GM19463 (cell line): ENCODE measurements around the gene APBA2.
"Not testable (repeated sequence)": the region's sequence is repeated elsewhere in the genome, so short reads cannot be mapped to it uniquely, and the experiment has no call there.

Experiments used
- ATAC-seq: cut with Tn5 transposase; IDR thresholded peaks from one replicate; pipeline ENCODE4 v1.9.1; 2021; ENCODE audit warnings: mild to moderate bottlenecking, moderate library complexity; ENCODE audit not compliant: unreplicated experiment

Gene APBA2

DNA sequence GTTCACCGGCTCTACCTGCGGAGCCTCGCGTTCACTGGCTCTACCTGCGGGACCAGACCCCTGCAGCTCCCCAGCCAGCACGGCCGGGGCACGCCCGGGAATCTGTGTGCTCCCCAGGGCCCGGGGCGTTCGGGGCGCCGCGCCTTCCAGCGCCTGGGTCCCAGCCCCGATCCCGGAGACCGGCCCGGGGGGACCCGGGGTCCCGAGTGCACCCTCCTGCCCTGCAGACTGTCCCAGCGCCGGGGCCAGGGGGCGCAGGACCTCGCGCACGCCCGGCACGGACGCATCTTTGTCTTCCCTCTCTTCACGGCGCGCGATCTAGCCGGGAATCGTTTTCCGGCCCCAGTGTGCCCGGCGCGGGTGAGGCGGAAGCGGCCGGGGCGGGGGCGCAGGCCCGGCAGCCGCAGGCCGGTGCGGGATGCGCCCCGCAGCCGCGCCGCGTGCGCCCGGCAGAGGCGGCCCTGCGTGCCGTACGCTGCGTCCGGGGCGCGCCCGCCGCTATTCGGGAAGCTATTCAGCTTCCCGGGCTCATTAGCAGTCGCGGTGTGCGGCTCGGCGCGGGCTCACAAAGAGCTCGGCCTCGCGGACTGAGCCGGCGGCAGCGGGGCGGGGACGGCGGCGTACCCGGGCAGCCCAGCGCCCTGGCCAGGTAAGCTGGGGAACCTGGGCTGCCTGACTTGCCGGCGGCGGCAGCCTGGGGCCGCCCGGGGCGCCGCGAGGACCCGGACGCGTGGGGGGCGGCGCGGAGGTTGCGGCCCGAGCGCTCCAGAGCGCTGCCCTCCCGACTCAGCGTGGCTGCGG is at the start of gene APBA2:
Gene APBA2, plus strand, starts transcription at position 345 of the 801 bp plus-strand sequence. CDS start 167,911 bp downstream, outside the sequence.
- no peak for ATAC-seq

DNA sequence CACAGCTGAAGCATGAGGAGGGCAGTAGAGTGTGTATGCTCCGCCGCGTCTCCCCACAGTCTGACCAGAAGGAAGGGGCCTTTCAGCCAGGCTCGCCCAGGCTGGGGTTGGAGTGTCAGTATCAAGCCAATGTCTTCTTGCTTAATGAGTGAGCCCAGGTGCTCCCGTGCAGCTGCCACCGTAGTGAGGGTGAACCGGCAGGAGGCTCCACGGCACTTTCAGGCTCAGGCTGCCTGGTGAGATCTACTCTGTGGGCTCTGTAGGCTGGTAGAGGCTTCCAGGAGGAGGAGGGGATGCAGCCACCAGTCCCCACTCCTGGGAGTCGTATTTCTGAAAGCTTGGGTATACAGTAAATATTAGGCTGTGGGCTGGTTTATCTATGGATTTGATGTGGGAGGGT is 45.5 kb upstream of the APBA2 start:
- not testable (repeated sequence) for ATAC-seq

DNA sequence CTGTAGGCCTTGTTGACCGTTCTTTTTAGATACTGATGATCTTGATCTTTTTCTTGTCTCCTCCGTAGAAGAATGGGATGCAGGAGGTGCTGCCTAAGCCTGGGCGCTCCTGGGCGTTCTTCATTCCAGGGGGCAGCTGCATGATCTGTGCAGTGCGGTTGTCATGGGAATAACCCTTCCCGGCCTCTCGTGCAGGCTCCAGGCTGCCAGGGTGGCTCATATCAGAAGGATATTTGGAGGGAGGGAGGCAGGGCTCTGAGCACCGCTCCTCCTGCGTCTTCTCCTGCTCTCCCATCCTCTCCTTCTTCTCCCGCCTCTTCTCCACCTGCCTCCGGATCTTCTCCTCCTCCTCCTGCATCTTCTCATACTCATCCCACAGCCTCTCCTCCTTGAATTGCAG is 43.6 kb upstream of the APBA2 start:
- not testable (repeated sequence) for ATAC-seq

DNA sequence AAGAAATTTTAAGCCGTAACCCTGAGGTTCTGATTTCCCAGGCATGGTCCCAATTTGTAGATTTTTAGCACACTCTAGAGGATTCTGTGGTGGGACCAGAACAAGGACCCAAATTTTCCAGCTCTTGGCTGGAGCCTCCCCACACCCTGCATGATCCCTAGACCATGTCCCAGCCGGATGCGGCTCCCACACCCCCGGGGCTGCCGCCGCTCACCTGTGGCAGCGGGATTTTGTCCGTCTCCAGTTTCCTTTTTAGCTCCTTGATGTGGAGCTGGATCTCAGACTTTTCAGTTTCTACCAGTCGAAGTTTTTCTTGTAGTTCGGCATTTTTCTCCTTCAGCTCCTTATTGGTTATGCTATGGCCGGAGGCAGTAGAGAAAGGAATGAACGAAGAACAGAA is 42.3 kb upstream of the APBA2 start:
- not testable (repeated sequence) for ATAC-seq

DNA sequence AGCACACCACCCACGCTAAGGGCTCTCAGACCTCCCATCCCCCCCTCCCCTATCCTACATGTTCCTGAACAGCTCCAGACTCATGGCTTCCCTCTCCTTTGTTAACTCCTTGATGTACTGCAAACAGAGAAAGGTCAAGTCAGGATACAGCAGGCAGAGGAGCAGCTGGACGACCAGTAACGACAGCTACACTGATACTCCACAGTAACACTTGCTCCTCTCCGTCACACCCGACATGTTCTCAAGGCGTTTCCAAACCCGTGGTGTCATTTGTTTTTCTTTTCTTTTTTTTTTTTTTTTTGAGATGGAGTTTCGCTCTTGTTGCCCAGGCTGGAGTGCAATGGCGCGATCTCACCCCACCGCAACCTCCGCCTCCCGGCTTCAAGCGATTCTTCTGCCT is 41.6 kb upstream of the APBA2 start:
- not testable (repeated sequence) for ATAC-seq

DNA sequence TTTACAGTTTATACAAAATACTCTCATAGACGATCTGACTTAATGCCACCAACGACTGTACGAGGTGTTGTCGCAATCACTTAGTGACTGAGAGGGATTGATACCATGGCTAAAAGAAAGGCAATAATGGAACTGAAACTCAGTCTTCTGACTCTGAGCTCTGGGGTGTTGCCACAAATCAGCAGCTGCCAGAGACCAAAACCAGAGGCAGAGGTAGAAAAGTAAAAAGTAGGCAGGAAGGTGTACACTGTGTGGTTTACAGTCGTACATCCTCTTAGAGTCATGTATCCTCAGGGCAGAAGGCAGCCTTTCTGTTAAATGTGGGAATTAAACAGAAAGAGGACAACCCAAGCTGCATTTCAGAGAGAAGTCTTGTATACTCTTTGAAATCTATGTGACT is 38.5 kb upstream of the APBA2 start:
- not testable (repeated sequence) for ATAC-seq

DNA sequence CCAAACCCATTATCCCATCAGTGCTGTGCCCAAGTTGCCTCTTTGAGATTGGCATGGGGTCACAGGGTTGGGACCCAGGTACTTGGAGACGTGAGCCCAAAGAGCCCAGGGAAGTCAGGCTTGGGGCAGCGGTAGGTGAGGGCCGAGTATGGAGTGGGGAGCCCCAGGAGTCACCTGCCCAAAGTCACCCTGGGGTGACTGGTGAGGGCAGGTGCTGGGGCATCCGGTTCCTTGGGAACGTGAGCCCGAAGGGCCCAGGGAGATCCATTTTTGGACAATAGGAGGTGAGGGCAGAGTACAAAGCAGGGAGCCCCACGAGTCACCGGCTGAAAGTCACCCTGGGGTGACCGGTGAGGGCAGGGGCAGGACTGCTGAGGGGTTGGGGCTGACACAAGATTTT is 37.8 kb upstream of the APBA2 start:
- ATAC-seq, result not testable (repeated sequence)

DNA sequence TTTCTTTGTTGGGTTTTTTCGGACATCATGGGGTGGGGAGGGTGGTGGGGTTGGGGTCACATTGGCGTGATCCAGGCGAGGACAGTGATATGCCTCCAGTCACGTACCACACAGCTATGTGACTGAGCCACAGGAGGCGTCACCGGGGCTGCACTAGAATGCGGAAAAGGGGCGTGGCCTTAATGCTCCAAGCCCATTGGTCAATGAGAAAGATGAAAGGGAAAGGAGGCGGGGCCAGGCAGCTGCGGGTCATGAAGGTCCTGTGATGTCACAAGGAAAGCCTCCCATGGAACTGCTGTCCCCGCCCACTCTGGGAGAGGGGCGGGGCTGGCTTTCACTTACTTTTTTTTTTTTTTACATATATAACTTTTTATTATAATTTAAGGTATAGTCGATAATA is 37.3 kb upstream of the APBA2 start, which contains the start of gene GOLGA6L7:
Gene GOLGA6L7, minus strand, starts transcription at position 124 of the 400 bp plus-strand sequence. Its CDS starts 95 bp downstream, at position 29.
- ATAC-seq, result not testable (repeated sequence)

DNA sequence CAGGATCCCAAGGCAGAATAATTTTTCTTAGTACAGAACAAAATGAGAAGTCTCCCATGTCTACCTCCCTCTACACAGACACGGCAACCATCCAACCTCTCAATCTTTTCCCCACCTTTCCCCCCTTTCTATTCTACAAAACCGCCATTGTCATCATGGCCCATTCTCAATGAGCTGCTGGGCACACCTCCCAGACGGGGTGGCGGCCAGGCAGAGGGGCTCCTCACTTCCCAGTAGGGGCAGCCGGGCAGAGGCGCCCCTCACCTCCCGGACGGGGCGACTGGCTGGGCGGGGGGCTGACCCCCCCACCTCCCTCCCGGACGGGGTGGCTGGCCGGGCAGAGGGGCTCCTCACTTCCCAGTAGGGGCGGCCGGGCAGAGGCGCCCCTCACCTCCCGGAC is 36.5 kb upstream of the APBA2 start:
- not testable (repeated sequence) for ATAC-seq

DNA sequence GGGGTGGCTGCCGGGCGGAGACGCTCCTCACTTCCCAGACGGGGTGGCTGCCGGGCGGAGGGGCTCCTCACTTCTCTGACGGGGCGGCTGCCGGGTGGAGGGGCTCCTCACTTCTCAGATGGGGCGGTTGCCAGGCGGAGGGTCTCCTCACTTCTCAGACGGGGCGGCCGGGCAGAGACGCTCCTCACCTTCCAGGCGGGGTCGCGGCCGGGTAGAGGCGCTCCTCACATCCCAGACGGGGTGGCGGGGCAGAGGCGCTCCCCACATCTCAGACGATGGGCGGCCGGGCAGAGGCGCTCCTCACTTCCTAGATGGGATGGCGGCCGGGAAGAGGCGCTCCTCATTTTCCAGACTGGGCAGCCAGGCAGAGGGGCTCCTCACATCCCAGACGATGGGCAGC is 36.0 kb upstream of the APBA2 start:
- not testable (repeated sequence) for ATAC-seq

DNA sequence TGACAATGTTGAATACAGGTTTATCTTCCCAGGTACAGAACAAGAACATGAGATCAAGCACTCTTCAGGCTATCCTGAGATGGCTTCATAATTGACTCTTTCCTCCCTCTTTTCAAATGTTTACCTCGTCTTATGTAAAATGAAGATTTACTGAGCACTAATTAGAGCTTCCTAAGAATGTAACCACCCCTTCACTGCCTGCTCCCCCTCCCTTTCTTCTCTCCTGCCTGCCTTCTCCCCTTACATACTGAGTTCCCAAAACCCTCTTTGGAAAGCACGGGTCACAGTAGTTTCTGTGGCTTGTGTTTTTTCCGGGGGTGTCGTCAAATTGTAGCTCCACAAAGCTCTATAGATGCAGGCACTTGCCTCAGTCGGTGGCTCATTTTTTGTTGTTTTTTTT is 32.1 kb upstream of the APBA2 start:
- not testable (repeated sequence) for ATAC-seq

DNA sequence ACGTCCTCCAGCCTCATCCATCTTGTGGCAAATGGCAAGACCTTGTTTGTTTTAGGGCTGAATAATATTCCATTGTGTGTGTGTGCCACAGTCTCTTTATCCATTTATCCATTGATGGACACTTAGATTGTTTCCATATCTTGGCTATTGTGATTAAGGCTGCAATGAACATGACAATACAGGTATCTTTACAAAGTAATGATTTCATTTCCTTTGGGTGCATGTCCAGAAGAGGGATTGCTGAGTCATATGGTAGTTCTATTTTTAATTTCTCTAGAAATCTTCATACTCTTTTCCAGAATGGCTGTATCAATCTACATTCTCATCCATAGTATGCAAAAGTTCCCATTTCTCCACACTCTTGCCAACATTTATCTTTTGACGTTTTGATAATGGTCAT is 31.2 kb upstream of the APBA2 start:
- ATAC-seq, result not testable (repeated sequence)

DNA sequence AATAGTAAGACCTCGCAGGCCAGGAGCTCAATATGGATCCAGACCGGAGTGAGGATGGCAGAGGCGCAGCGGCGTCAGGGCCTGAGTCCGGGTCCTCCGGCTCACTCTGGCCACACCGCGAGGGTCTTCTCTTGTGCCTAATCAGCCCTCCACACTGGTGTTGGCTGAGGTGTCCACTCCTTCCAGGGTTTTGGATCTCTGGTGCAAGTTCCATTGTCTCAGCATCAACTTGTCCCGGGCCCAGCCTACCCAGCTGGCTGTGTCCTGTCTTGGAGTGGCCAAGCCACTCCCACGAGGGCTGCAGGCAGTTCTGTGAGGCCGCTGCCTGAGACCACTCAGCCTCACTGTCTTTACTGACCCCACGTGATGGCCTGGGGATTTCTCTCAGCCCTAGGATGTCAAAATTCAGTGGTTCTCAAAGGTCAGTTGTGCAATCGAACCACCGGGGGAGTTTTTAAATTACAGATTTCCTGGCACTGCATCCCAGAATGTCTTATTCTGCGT is 24.7 kb upstream of the APBA2 start:
- ATAC-seq, result no peak

DNA sequence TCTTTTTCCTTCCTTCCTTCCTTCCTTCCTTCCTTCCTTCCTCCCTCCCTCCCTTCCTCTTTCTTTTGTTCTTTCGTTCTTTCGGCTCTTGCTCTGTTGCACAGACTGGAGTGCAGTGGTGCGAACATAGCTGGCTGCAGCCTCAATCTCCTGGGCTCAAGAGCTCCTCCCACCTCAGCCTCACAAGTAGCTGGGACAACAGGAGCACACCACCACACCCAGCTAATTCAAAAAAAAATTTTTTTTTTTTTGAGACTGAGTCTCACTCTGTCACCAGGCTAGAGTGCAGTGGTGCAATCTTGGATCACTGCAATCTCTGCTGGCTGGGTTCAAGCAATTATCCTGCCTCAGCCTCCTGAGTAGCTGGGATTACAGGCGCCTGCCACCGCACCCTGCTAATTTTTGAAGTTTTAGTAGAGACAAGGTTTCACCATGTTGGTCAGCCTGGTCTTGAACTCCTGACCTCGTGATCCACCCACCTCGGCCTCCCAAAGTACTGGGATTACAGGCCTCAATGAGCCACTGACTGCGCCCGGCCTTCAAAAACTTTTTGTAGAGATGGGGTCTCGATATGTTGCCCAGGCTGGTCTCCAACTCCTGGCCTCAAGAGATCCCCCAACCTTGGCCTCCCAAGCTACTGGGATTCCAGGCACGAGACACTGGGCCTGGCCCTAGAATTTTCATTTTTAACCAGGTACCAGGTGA is 24.0 kb upstream of the APBA2 start:
- ATAC-seq, result not testable (repeated sequence)

DNA sequence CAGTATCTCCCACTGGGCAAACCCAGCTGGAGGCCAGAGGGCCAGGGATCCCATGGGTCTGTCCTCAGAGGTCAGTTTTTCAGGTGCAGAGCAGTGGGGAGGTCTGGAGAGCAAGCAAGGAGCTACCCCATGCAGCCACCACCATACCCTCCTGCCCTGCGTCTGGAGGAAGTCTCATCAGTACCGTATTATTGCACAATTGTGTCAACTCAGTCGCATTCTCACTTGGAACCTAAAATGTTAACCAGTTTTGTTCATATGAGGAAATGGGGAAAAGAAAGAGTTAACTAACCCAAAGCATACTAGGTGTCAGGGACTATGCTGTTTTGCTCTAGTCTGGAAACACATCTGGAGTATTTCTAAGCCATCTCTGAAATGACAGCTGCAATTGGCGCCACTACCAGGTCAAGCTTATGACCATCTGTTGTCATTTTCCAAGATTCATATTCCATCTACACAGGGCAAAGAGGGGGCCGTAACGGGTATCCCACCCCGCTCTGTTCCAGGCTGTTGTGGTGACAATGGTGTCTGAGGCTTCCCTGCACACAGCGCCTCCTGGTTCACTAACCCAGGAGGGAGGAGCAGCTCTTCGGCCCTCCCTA is 16.9 kb upstream of the APBA2 start:
- ATAC-seq, result no peak

DNA sequence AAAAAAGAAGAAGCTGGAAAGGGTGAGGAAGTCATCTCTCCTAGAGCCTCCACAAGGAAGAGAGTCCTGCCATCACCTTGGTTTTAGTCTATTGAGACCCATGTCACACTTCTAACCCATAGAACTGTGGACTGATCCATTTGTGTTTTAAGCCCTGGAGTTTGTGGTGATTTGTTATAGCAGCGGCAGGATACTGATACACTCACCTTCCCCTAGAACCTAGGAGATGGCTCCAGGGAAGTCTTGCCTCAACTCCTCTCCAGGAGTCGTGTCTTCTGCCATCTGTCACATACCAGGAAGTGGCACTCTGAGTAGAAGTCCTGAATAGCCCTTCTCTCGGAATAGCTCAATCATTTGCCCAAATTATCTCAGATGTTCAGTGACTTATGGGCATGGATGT is 14.6 kb upstream of the APBA2 start:
- no peak for ATAC-seq

DNA sequence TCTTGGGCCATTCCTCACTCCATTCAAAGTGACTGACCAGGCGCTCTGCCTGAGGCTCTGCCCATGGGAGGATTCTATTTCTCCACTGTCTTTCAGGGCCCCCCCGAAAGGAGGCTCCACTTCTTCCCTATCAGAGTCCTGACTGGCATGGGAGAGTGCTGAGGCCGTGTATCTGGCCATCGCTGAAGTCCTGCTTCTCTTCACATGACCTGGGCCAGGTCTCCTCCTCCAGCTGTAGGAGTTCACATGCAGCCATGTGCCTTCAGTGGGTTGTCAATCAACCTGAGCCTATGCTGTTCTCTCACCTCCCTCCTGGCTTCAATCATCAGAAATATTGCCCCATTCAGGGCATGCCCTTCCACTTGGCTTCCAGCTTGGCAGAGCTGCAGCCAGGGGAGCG is 12.8 kb upstream of the APBA2 start:
- no peak for ATAC-seq

DNA sequence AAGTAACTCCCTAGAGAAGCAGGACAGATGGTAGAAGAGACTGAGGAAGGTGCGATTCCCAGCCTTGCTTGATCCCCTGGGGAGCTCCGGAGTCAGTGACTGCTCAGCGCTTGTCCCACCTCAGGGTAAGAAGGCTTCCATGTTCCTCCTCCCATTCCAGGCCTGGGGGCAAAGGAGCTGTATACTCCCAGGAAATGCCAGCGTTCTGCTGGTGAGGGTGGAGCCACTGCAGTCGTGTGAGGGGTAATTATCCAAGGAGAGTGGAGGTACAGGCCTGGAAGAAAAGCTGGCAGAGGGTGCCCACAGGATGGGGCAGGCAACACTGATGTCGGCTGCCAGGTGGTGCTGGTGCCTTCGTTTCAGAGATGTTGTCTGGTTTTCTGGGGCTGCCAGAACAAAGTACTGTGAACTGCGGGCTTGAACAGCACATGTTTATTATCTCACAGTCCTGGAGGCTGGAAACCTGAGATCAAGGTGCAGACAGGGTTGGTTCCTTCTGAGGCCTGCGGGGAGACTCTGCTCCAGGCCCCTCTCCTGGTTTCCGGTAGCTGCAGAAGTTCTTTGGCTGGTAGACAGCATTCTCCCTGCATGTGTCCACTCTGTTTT is 12.1 kb upstream of the APBA2 start:
- no peak for ATAC-seq

DNA sequence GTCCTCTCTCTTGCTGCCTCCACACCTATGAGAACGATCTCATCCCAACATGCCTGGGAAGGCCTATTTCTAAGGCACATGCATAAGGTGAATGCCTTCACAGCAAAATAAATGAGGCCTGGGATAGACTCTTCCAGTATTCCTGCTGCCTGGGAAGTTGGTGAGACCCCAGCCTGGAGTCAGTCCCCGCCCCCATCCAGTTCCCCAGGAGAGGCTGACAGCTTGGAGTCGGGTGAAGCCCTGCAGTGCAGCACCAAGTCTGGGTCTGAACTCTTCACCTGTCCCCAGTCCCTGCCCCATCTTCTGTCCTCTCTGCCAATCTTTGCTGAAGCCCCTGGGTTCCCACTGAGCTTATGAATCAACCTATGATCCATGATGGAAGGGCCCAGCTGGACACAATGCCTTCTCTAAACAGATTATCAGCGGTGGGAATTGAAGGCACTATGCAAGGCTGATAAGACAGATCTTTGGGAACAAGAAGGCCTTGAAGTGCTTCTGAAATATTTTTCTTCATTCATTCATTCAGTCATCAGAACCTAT is 10.2 kb upstream of the APBA2 start:
- no peak for ATAC-seq

DNA sequence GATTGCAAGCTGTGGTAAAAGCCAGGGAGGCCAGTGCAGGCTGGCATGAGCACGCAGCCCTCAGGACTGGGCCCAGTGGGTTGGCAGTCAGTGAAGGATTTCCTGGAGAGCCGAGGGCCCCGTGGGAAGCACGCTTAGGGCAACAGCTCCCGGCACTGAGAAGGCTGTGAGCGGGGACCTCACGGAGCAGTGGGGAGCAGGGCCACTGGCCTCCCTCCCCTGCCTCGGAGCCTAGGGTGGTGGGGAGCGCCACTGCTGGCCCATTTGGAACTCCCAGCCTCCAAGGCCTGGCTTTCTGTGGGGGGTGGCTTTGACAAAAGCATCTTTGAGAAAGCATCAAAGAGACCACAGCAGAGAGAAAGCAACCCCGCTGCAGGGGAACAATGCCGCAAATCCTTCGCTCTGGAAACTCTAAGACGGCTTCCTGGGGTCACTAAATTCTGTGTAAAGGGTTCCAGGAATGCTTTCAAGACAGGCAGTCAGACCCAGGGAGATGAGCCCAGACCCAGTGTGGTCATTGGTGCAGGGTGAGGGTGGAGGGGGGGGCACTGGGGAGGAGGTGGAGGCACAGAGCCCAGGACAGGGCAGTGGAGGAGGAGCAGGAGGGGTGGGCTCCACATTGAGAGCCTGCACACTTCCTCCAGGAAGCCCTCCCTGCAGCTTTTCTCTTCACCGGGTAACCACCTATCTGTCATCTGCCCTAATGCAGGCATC is 9.5 kb upstream of the APBA2 start:
- no peak for ATAC-seq
